ENCODE data around the gene GPR141.

GPR141 gene

GRCh38 chr7:37732888-37733287 is 49.3 kb downstream of the GPR141 start:
- no peak for DNase-seq

GRCh38 chr7:37735196-37735595 is 51.6 kb downstream of the GPR141 start:
- DNase-seq: no peak

- no peak for DNase-seq
These were observed 54.8 kb downstream of the GPR141 start for GRCh38 chr7:37738321-37738720.

GRCh38 chr7:37740398-37740797 is 56.8 kb downstream of the GPR141 start:
- DNase-seq: no peak

GRCh38 chr7:37741776-37742175 is 58.2 kb downstream of the GPR141 start:
- peak; percentile 35 for DNase-seq

- DNase-seq: peak; percentile 51
These were observed 67.5 kb downstream of the GPR141 start for GRCh38 chr7:37751096-37751495.

- DNase-seq: no peak
These were observed 70.0 kb downstream of the GPR141 start for GRCh38 chr7:37753398-37754050.

- no peak for DNase-seq
These were observed 73.4 kb downstream of the GPR141 start for GRCh38 chr7:37756797-37757551.

GRCh38 chr7:37757563-37757962 is 74.0 kb downstream of the GPR141 start:
- no peak for DNase-seq

- no peak for DNase-seq
These were observed 75.0 kb downstream of the GPR141 start for GRCh38 chr7:37758501-37759045.

- no peak for DNase-seq
These were observed 76.0 kb downstream of the GPR141 start for GRCh38 chr7:37759526-37759925.

- peak; percentile 84 for DNase-seq
These were observed 81.9 kb downstream of the GPR141 start for GRCh38 chr7:37765421-37765829.

GRCh38 chr7:37765872-37766525 is 82.4 kb downstream of the GPR141 start:
- peak; percentile 92 for DNase-seq

- no peak for DNase-seq
These were observed 85.0 kb downstream of the GPR141 start for GRCh38 chr7:37768611-37769010.

- DNase-seq: no peak
These were observed 85.7 kb downstream of the GPR141 start for GRCh38 chr7:37769291-37769690.

GRCh38 chr7:37769726-37770125 is 86.2 kb downstream of the GPR141 start:
- no peak for DNase-seq

- DNase-seq: no peak
These were observed 87.3 kb downstream of the GPR141 start for GRCh38 chr7:37770838-37771237.

GRCh38 chr7:37771342-37771741 is 87.8 kb downstream of the GPR141 start:
- no peak for DNase-seq

- no peak for DNase-seq
These were observed 88.2 kb downstream of the GPR141 start for GRCh38 chr7:37771801-37772200.

- DNase-seq: no peak
These were observed 92.4 kb downstream of the GPR141 start for GRCh38 chr7:37775921-37776320.

GRCh38 chr7:37781156-37781555 is 97.6 kb downstream of the GPR141 start:
- DNase-seq: peak; percentile 54

- no peak for DNase-seq
These were observed 98.6 kb downstream of the GPR141 start for GRCh38 chr7:37782166-37782565.

GRCh38 chr7:37784015-37784414 is 100.4 kb downstream of the GPR141 start:
- no peak for DNase-seq

Data from suppressor macrophage treated with lipopolysaccharide for 4 hours (primary cell).